ENCODE measurements around the gene CBLC.
"Not testable (repeated sequence)": the region's sequence is repeated elsewhere in the genome, so short reads cannot be mapped to it uniquely, and the experiment has no call there.

DNA sequence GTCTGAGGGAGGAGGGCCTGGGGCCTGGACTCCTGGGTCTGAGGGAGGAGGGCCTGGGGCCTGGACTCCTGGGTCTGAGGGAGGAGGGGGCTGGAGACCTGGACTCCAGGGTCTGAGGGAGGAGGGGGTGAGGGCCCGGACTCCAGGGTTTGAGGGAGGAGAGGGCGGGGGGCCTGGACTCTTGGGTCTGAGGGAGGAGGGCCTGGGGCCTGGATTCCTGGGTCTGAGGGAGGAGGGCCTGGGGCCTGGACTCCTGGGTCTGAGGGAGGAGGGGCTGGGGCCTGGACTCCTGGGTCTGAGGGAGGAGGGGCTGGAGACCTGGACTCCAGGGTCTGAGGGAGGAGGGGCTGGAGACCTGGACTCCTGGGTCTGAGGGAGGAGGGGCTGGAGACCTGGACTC, 4.0 kb downstream of the CBLC start:
- TF ChIP-seq, protein P1, sequence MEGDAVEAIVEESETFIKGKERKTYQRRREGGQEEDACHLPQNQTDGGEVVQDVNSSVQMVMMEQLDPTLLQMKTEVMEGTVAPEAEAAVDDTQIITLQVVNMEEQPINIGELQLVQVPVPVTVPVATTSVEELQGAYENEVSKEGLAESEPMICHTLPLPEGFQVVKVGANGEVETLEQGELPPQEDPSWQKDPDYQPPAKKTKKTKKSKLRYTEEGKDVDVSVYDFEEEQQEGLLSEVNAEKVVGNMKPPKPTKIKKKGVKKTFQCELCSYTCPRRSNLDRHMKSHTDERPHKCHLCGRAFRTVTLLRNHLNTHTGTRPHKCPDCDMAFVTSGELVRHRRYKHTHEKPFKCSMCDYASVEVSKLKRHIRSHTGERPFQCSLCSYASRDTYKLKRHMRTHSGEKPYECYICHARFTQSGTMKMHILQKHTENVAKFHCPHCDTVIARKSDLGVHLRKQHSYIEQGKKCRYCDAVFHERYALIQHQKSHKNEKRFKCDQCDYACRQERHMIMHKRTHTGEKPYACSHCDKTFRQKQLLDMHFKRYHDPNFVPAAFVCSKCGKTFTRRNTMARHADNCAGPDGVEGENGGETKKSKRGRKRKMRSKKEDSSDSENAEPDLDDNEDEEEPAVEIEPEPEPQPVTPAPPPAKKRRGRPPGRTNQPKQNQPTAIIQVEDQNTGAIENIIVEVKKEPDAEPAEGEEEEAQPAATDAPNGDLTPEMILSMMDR (IDR thresholded peaks at IDR 0.05), result not testable (repeated sequence)
- TF ChIP-seq POLR2A (IDR thresholded peaks at IDR 0.05); POLR2AphosphoS5 (IDR thresholded peaks at IDR 0.05; ENCODE audit: insufficient read depth in 1 of 2, low read depth in 1 of 2): not testable (repeated sequence)
